GM18505 (cell line): ENCODE data around the gene RASSF8.
"Not testable (repeated sequence)": the region's sequence is repeated elsewhere in the genome, so short reads cannot be mapped to it uniquely, and the experiment has no call there.

Source experiments
- ATAC-seq: cut with Tn5 transposase; IDR thresholded peaks from one replicate; pipeline ENCODE4 v1.9.1; 2021; ENCODE audit not compliant: unreplicated experiment
- POLR2A ChIP-seq: IDR thresholded peaks from 4 replicates; pipeline ENCODE4 v1.6.1; 2011; ENCODE audit warnings: borderline replicate concordance; ENCODE audit not compliant: insufficient read depth, insufficient read length; ENCODE audit errors: extremely low read depth

Gene RASSF8

GRCh38 chr12:26037615-26038220 lies 79.2 kb downstream of the RASSF8 start:
- no peak for ATAC-seq
- TF ChIP-seq POLR2A: no peak

- ATAC-seq: no peak
- no peak for TF ChIP-seq POLR2A
Measured at GRCh38 chr12:26042645-26043044, 84.2 kb downstream of the RASSF8 start.

- no peak for TF ChIP-seq POLR2A
- ATAC-seq: no peak
Measured at GRCh38 chr12:26043135-26044006, 84.9 kb downstream of the RASSF8 start.

- no peak for TF ChIP-seq POLR2A
- ATAC-seq: no peak
Measured at GRCh38 chr12:26044007-26044394, 85.5 kb downstream of the RASSF8 start.

- no peak for ATAC-seq
- no peak for TF ChIP-seq POLR2A
Measured at GRCh38 chr12:26044592-26044991, 86.1 kb downstream of the RASSF8 start.

GRCh38 chr12:26046203-26046602 lies 87.7 kb downstream of the RASSF8 start:
- no peak for ATAC-seq
- TF ChIP-seq POLR2A: no peak

- no peak for TF ChIP-seq POLR2A
- ATAC-seq: no peak
Measured at GRCh38 chr12:26046906-26047305, 88.4 kb downstream of the RASSF8 start.

- ATAC-seq: no peak
- TF ChIP-seq POLR2A: no peak
Measured at GRCh38 chr12:26047401-26048226, 89.1 kb downstream of the RASSF8 start.

- no peak for TF ChIP-seq POLR2A
- ATAC-seq: no peak
Measured at GRCh38 chr12:26052652-26053051, 94.2 kb downstream of the RASSF8 start.

GRCh38 chr12:26054383-26054782 lies 95.9 kb downstream of the RASSF8 start:
- ATAC-seq: no peak
- no peak for TF ChIP-seq POLR2A

GRCh38 chr12:26055087-26055486 lies 96.6 kb downstream of the RASSF8 start:
- ATAC-seq: no peak
- TF ChIP-seq POLR2A: no peak

GRCh38 chr12:26056335-26056734 lies 97.9 kb downstream of the RASSF8 start:
- no peak for TF ChIP-seq POLR2A
- no peak for ATAC-seq

- not testable (repeated sequence) for ATAC-seq
Measured at GRCh38 chr12:26057271-26057670, 98.8 kb downstream of the RASSF8 start.
